ENCODE results near the gene ZNF367.

DNA sequence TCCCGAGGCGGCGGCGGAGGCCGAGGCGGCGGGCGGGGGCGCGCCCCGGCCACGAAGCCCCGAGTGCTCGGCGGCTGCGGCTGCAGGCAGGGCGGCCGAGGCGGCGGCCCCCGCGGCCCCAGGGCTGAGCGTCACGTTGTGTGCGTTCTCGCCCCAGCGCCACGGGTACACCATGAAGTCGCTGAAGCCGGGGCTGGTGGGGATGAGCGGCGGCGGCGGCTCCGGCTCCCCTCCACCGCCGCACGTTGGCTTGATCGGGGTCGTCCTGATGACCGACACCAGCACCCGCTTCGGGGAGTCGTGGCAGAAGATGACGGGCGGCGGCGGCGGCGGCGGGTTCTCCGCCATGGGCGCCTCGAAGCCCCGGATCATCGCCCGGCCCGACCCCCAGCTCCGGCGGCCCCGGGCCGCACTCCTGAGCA is 498 bp downstream of the ZNF367 start:
- TF ChIP-seq YY1 (IDR thresholded peaks at IDR 0.05) (no peak), GABPA (IDR thresholded peaks at IDR 0.05 in 1 of 2, conservative IDR thresholded peaks at IDR 0.05 in 1 of 2) (no peak), JUND (IDR thresholded peaks at IDR 0.05) (no peak)
- TF ChIP-seq, protein P1, sequence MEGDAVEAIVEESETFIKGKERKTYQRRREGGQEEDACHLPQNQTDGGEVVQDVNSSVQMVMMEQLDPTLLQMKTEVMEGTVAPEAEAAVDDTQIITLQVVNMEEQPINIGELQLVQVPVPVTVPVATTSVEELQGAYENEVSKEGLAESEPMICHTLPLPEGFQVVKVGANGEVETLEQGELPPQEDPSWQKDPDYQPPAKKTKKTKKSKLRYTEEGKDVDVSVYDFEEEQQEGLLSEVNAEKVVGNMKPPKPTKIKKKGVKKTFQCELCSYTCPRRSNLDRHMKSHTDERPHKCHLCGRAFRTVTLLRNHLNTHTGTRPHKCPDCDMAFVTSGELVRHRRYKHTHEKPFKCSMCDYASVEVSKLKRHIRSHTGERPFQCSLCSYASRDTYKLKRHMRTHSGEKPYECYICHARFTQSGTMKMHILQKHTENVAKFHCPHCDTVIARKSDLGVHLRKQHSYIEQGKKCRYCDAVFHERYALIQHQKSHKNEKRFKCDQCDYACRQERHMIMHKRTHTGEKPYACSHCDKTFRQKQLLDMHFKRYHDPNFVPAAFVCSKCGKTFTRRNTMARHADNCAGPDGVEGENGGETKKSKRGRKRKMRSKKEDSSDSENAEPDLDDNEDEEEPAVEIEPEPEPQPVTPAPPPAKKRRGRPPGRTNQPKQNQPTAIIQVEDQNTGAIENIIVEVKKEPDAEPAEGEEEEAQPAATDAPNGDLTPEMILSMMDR (IDR thresholded peaks at IDR 0.05; ENCODE audit: low read depth, low read length, missing input control): no peak
- TF ChIP-seq, protein P2, sequence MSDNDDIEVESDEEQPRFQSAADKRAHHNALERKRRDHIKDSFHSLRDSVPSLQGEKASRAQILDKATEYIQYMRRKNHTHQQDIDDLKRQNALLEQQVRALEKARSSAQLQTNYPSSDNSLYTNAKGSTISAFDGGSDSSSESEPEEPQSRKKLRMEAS (IDR thresholded peaks at IDR 0.05): no peak
- TF ChIP-seq, protein P3, sequence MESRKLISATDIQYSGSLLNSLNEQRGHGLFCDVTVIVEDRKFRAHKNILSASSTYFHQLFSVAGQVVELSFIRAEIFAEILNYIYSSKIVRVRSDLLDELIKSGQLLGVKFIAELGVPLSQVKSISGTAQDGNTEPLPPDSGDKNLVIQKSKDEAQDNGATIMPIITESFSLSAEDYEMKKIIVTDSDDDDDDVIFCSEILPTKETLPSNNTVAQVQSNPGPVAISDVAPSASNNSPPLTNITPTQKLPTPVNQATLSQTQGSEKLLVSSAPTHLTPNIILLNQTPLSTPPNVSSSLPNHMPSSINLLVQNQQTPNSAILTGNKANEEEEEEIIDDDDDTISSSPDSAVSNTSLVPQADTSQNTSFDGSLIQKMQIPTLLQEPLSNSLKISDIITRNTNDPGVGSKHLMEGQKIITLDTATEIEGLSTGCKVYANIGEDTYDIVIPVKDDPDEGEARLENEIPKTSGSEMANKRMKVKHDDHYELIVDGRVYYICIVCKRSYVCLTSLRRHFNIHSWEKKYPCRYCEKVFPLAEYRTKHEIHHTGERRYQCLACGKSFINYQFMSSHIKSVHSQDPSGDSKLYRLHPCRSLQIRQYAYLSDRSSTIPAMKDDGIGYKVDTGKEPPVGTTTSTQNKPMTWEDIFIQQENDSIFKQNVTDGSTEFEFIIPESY (IDR thresholded peaks at IDR 0.05): no peak
